Endothelial cell of umbilical vein (primary cell): ENCODE results near the gene LRRC38. TPM values are rescaled to one million over a fixed set of nuclear protein-coding genes. Genes with fewer than 3 reads are reported as not detected.

Experiments used
- BruUV-seq: library from RNA; stranded (reverse); fragments of 400-500 nt; replicated peaks from 2 replicates; lab custom pipeline; 2021; lab: Mats Ljungman, UMichigan
- CTCF ChIA-PET: fragments of 300-600, 350-600 bp; sonication (Branson Sonifier 250); formaldehyde crosslinking; loops from one replicate; lab custom pipeline; 2021; ENCODE audit warnings: antibody characterized with exemption, inconsistent platforms; lab: Charles Lee
- POLR2A ChIA-PET: fragments of 300-600, 350-600 bp; sonication (Branson Sonifier 250); formaldehyde crosslinking; loops from one replicate; lab custom pipeline; 2021; ENCODE audit warnings: antibody characterized with exemption, inconsistent platforms; lab: Charles Lee
- DNase-seq: peaks from one replicate; pipeline ENCODE4 v3.0.0-alpha.2; 2011; ENCODE audit warnings: low read depth, low spot score
- FAIRE-seq: peaks from 2 replicates; lab custom pipeline; 2011; peaks lifted over from hg19 to GRCh38; lab: Jason Lieb, UNC
- H2AFZ ChIP-seq: 2 replicates; pipeline ENCODE4 v1.6.0; 2012; ENCODE audit warnings: low read depth, low read length, control low read depth, inconsistent platforms
- H3K27ac ChIP-seq: 2 replicates; pipeline ENCODE4 v1.5.1; 2011; ENCODE audit warnings: low read depth, mild to moderate bottlenecking, control low read depth, low read length, moderate library complexity; ENCODE audit not compliant: insufficient read depth
- H3K27me3 ChIP-seq, 2 experiments: 2 replicates each; pipeline versions ENCODE4 v1.6.0 to v1.6.1; 2011; ENCODE audit warnings: low read length in 2 of 2, mixed read lengths in 1 of 2; ENCODE audit not compliant: control insufficient read depth in 2 of 2, insufficient read depth in 2 of 2
- H3K36me3 ChIP-seq, 2 experiments: 2 replicates in 1 of 2; 3 replicates in 1 of 2; pipeline ENCODE4 v1.5.1; 2011; ENCODE audit warnings: low read length in 2 of 2, mild to moderate bottlenecking in 1 of 2, moderate library complexity in 1 of 2; ENCODE audit not compliant: control insufficient read depth in 2 of 2, insufficient read depth in 2 of 2; ENCODE audit errors: extremely low read depth in 1 of 2
- H3K4me1 ChIP-seq: 3 replicates; pipeline ENCODE4 v1.5.1; 2011; ENCODE audit warnings: mild to moderate bottlenecking, low read length; ENCODE audit not compliant: control insufficient read depth, insufficient read depth; ENCODE audit errors: extremely low read depth
- H3K4me2 ChIP-seq: 2 replicates; pipeline ENCODE4 v1.6.1; 2011; ENCODE audit warnings: low read length, control low read depth, mixed read lengths; ENCODE audit not compliant: insufficient read depth
- H3K4me3 ChIP-seq, 3 experiments: fragments of 200-600 bp in 1 of 3; sonication (generic), shearing (Covaris generic) in 1 of 3; replicated peaks in 1 of 3; 2 replicates each; pipeline ENCODE4 v1.5.1; 2011 to 2016; ENCODE audit warnings: control low read depth in 3 of 3, low read length in 3 of 3, mild to moderate bottlenecking in 2 of 3, inconsistent platforms in 1 of 3, low read depth in 1 of 3, moderate library complexity in 1 of 3; ENCODE audit not compliant: insufficient read depth in 1 of 3
- H3K79me2 ChIP-seq: 2 replicates; pipeline ENCODE4 v1.6.0; 2012; ENCODE audit warnings: low read length, inconsistent platforms; ENCODE audit not compliant: control insufficient read depth, insufficient read depth
- H3K9ac ChIP-seq: replicated peaks from 2 replicates; pipeline ENCODE3; 2011; ENCODE audit warnings: low read length, control low read depth; ENCODE audit not compliant: insufficient read depth; ENCODE audit errors: extremely low read depth
- H3K9me1 ChIP-seq: replicated peaks from 3 replicates; pipeline ENCODE4 v1.6.0; 2011; ENCODE audit warnings: mild to moderate bottlenecking, low read length; ENCODE audit not compliant: control insufficient read depth, insufficient read depth; ENCODE audit errors: extremely low read depth
- H3K9me3 ChIP-seq: replicated peaks from 2 replicates; pipeline ENCODE4 v1.5.1; 2012; ENCODE audit warnings: low read length, inconsistent platforms; ENCODE audit not compliant: control insufficient read depth, insufficient read depth
- H4K20me1 ChIP-seq: replicated peaks from 2 replicates; pipeline ENCODE3; 2011; ENCODE audit warnings: mild to moderate bottlenecking, low read length; ENCODE audit not compliant: control insufficient read depth, insufficient read depth; ENCODE audit errors: extremely low read depth
- CTCF ChIP-seq, 2 donors: IDR thresholded peaks; 1 replicate in 1 of 2; 2 replicates in 1 of 2; pipeline ENCODE4 v1.5.1; 2011; ENCODE audit warnings: low read length in 2 of 2, mild to moderate bottlenecking in 2 of 2, moderate library complexity in 2 of 2, control low read depth in 1 of 2, inconsistent platforms in 1 of 2, low read depth in 1 of 2; ENCODE audit not compliant: insufficient read depth in 1 of 2; ENCODE audit errors: extremely low read depth in 1 of 2
- EZH2 ChIP-seq: IDR thresholded peaks from 2 replicates; pipeline ENCODE4 v1.6.1; 2012; ENCODE audit warnings: borderline replicate concordance, low read depth, mild to moderate bottlenecking, moderate library complexity, low read length, inconsistent platforms; ENCODE audit not compliant: severe bottlenecking
- FOS ChIP-seq: IDR thresholded peaks from 2 replicates; pipeline ENCODE4 v1.6.1; 2011; ENCODE audit warnings: mild to moderate bottlenecking, low read length, moderate library complexity, borderline replicate concordance; ENCODE audit not compliant: insufficient read depth
- GATA2 ChIP-seq: IDR thresholded peaks from 2 replicates; pipeline ENCODE4 v1.7.0; 2011; ENCODE audit warnings: low read depth, mild to moderate bottlenecking, moderate library complexity, mixed read lengths, low read length; ENCODE audit not compliant: insufficient read length, insufficient read depth
- JUN ChIP-seq: IDR thresholded peaks from 2 replicates; pipeline ENCODE4 v1.6.1; 2011; ENCODE audit warnings: borderline replicate concordance, low read depth; ENCODE audit not compliant: insufficient read length, insufficient read depth
- MAX ChIP-seq: IDR thresholded peaks from 2 replicates; pipeline ENCODE4 v1.6.1; 2011; ENCODE audit not compliant: insufficient read depth, insufficient read length
- MYC ChIP-seq: IDR thresholded peaks from one replicate; pipeline ENCODE4 v1.6.1; 2011; ENCODE audit warnings: mild to moderate bottlenecking, low read depth, low read length
- POLR2A ChIP-seq: IDR thresholded peaks from 2 replicates; pipeline ENCODE4 v1.6.1; 2012; ENCODE audit warnings: low read depth, mild to moderate bottlenecking, control low read depth, low read length
- POLR2AphosphoS5 ChIP-seq: IDR thresholded peaks from 2 replicates; pipeline ENCODE4 v1.6.1; 2012; ENCODE audit warnings: low read depth, mild to moderate bottlenecking, control low read depth, low read length, moderate library complexity; ENCODE audit not compliant: insufficient read depth
- dilution Hi-C: fragments of 300-500 bp; cut with MboI; formaldehyde crosslinking; loops from one replicate; pipeline ENCODE4 v1.15.0; 2019; ENCODE audit warnings: low sequenced_read_pairs; ENCODE audit not compliant: extremely low pct_ligation_motif_present
- intact Hi-C: fragments of 100-400 bp; cut with micrococcal nuclease; formaldehyde crosslinking; loops from one replicate; pipeline ENCODE4 v1.10.0; 2022
- polyA plus RNA-seq, 4 experiments: library from polyadenylated mRNA; depleted of rRNA in 3 of 4; stranded (reverse) in 3 of 4; unstranded in 1 of 4; fragments of >200 nt; gene quantifications; 2 replicates each; pipeline versions ENCODE4 v1.2.1 to v1.2.3, GENCODE V29; 2011 to 2012; ENCODE audit warnings: missing spikeins in 1 of 4
- total RNA-seq: library from RNA; stranded (reverse); gene quantifications from 2 replicates; pipeline ENCODE4 v1.2.3, GENCODE V29; 2021

The LRRC38 gene
- total and polyA plus RNA-seq, 2 donors (not counting 3 experiments of a cell fraction or from before 2014, with no cell fraction given), result not detected

GRCh38 chr1:13560541-13560940 is 46.7 kb upstream of the LRRC38 start:
- no TSS peak for BruUV-seq
- H3K27me3 ChIP-seq, result no peaks in the 10 kb centered on the region
- no peak for DNase-seq
- no peaks in the 10 kb centered on the region for H3K4me1 ChIP-seq
- H2AFZ ChIP-seq, result no peak overlapping the region
- dilution Hi-C loops, result no loop called here
- no peak overlapping the region for H3K27ac ChIP-seq
- no peak overlapping the region for H3K4me3 ChIP-seq
- CTCF ChIA-PET, result no interaction called here
- no peak for TF ChIP-seq FOS
- TF ChIP-seq GATA2, result no peak
- TF ChIP-seq MAX, result no peak
- TF ChIP-seq EZH2, result no peak
- no peak for TF ChIP-seq CTCF (IDR thresholded peaks at IDR 0.05; ENCODE audit: extremely low read depth in 1 of 2, insufficient read depth in 1 of 2, low read depth in 1 of 2, low read length in 2 of 2)
- no peak for TF ChIP-seq MYC
- no peak for TF ChIP-seq POLR2AphosphoS5
- TF ChIP-seq JUN, result no peak
- no peak for TF ChIP-seq POLR2A
- H3K36me3 ChIP-seq, result no peaks in the 10 kb centered on the region
- no peaks in the 10 kb centered on the region for H3K79me2 ChIP-seq
- no peaks in the 10 kb centered on the region for H4K20me1 ChIP-seq
- intact Hi-C loops, result no loop called here
- no peaks in the 10 kb centered on the region for H3K9me1 ChIP-seq
- peaks cover 3% of the 10 kb centered on the region for H3K9me3 ChIP-seq
- POLR2A ChIA-PET, result no interaction called here
- no peak overlapping the region for H3K9ac ChIP-seq
- H3K4me2 ChIP-seq, result no peak overlapping the region
- no peak for FAIRE-seq
